Prostate gland (tissue), 2 donors: ENCODE measurements around the gene ATP12A. TPM values are rescaled to one million over a fixed set of nuclear protein-coding genes. Genes with fewer than 3 reads are reported as not detected.

Experiments used
- DNase-seq: peaks from one replicate; pipeline ENCODE4 v3.0.0-alpha.2; 2019; ENCODE audit warnings: low spot score
- H3K27ac ChIP-seq, 2 donors: fragments of 200-600 bp; sonication (generic); 2 replicates each; pipeline ENCODE4 v1.5.1; 2017 to 2019
- H3K27me3 ChIP-seq: fragments of 200-600 bp; sonication (generic); replicated peaks from 2 replicates; pipeline ENCODE4 v1.5.1; 2019; ENCODE audit not compliant: insufficient read depth
- H3K36me3 ChIP-seq, 2 donors: fragments of 200-600 bp; sonication (generic); 1 replicate in 1 of 2; 2 replicates in 1 of 2; pipeline versions ENCODE4 v1.5.1 to v1.8.1; 2017 to 2019
- H3K4me1 ChIP-seq: fragments of 200-600 bp; sonication (generic); replicated peaks from 2 replicates; pipeline ENCODE4 v1.5.1; 2019
- H3K4me3 ChIP-seq, 2 donors: fragments of 200-600 bp; sonication (generic); 2 replicates each; pipeline ENCODE4 v1.5.1; 2017 to 2019
- H3K9me3 ChIP-seq: fragments of 200-600 bp; sonication (generic); 2 replicates; pipeline ENCODE4 v1.5.1; 2017
- CTCF ChIP-seq, 4 experiments: fragments of 200-600 bp in 2 of 4; fragments of 450-650 bp in 2 of 4; sonication (generic) in 2 of 4; IDR thresholded peaks; 1 replicate in 3 of 4; 2 replicates in 1 of 4; pipeline ENCODE4 v1.5.1; 2016 to 2019; ENCODE audit warnings: antibody characterized with exemption in 4 of 4, mild to moderate bottlenecking in 2 of 4, moderate library complexity in 2 of 4
- POLR2A ChIP-seq: fragments of 450-650 bp; IDR thresholded peaks from one replicate; pipeline ENCODE4 v1.6.1; 2016; ENCODE audit warnings: antibody characterized with exemption, mild to moderate bottlenecking
- POLR2AphosphoS5 ChIP-seq: sonication (generic); formaldehyde crosslinking; IDR thresholded peaks from one replicate; pipeline ENCODE4 v1.6.1; 2017; ENCODE audit warnings: antibody characterized with exemption
- WGBS: methylation state at CpG from one replicate; pipeline ENCODE4 v1.1.5; 2018; 5-methylcytosine and 5-hydroxymethylcytosine counted together
- intact Hi-C: fragments of 100-400 bp; cut with DNase I; formaldehyde crosslinking; loops from one replicate; pipeline ENCODE4 v1.14.2; 2022
- total RNA-seq, 2 donors: library from RNA; depleted of rRNA; stranded (reverse); fragments of >200 nt; gene quantifications; one replicate each; pipeline ENCODE4 v1.1.0, GENCODE V29; 2016

ATP12A gene
- total RNA-seq, 2 donors from 2014 or later: 0.09 to 0.91 TPM

DNA sequence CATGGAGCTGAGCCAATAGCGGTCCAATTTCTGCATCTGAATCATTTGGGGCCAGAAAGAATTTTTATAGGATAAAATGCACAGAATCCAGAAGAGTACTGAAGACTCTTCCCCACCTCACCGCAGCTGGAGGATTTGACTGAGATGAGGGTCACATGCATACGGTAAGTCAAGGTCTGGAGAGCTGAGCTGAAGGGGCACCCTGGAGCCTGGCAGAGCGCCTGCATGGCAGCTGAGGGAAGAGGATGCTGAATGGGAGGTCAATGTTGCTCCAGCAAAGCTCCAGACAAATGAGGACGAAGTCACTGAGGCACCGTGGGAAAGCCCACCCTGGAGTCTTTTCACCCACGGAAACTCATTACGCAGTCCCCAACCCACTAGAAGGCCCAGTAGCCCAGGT is 43.4 kb upstream of the ATP12A start:
- DNase-seq: no peak
- Histone ChIP-seq H3K9me3 (no peaks in the 10 kb centered on the region), H3K4me3 (no peak overlapping the region), H3K27ac (no peak overlapping the region), H3K27me3 (no peaks in the 10 kb centered on the region), H3K36me3 (no peaks in the 10 kb centered on the region), H3K4me1 (no peaks in the 10 kb centered on the region)
- TF ChIP-seq CTCF (IDR thresholded peaks at IDR 0.05): no peak
- TF ChIP-seq POLR2A: no peak
- no peak for TF ChIP-seq POLR2AphosphoS5
- 94% methylated on average over 8 of the region's 8 CpGs for WGBS
- intact Hi-C loops: no loop called here

- 63% methylated on average over 23 of the region's 23 CpGs for WGBS
- H3K4me3 ChIP-seq: no peak overlapping the region
- no peaks in the 10 kb centered on the region for H3K9me3 ChIP-seq
- H3K27ac ChIP-seq: no peak overlapping the region
- DNase-seq: no peak
- intact Hi-C loops: no loop called here
- no peaks in the 10 kb centered on the region for H3K27me3 ChIP-seq
- no peaks in the 10 kb centered on the region for H3K4me1 ChIP-seq
- TF ChIP-seq POLR2AphosphoS5: no peak
- no peak for TF ChIP-seq POLR2A
- no peak for TF ChIP-seq CTCF (IDR thresholded peaks at IDR 0.05)
- H3K36me3 ChIP-seq: no peaks in the 10 kb centered on the region
These were observed 42.1 kb upstream of the ATP12A start for GRCh38 chr13:24638096-24638495.

DNA sequence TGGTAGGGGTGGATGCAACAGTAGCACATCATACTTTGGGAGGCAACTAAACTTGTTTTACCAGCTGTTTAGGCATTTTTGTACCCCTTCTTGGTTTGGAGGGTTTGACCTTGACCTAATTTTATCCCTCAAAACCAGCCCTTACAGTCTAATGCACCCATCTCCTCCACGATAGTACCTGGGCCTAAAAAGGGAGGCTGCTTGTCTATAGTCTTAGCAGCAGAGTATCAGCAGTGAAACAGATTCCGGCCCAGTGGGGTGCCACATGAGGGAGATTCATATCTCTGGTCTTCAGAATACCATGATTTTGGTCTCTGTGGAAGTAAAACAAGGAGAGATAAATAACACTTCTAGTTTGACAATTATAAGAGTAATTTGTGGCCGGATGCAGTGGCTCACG is 39.5 kb upstream of the ATP12A start:
- no peak overlapping the region for H3K4me3 ChIP-seq
- no peak overlapping the region for H3K27ac ChIP-seq
- no peaks in the 10 kb centered on the region for H3K36me3 ChIP-seq
- no peak for DNase-seq
- H3K27me3 ChIP-seq: no peaks in the 10 kb centered on the region
- TF ChIP-seq POLR2AphosphoS5: no peak
- TF ChIP-seq CTCF (IDR thresholded peaks at IDR 0.05): no peak
- TF ChIP-seq POLR2A: no peak
- intact Hi-C loops: no loop called here
- no peaks in the 10 kb centered on the region for H3K4me1 ChIP-seq
- 95% methylated on average over 4 of the region's 4 CpGs for WGBS
- no peaks in the 10 kb centered on the region for H3K9me3 ChIP-seq

DNA sequence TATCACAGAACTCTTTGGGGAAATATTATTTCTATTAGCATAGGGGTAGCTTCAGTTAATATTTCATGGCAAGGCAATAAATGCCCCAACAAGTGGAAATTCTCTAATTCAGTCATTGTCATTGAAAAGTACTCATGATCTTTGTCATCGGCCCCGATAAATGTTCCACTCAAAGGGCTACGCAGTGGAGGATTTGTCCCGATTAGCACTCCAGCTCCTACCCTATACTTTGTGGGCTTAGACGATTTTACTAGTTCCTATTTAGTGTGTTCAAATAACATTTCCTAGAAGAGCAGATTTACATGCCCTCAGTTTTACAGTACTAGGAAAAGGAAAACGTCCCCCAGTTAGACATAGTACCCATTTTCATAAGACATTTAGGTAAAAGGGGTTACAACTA is 38.0 kb upstream of the ATP12A start:
- no peaks in the 10 kb centered on the region for H3K9me3 ChIP-seq
- intact Hi-C loops: no loop called here

More for the DNA sequence above, 38.0 kb upstream of the ATP12A start:
- TF ChIP-seq POLR2AphosphoS5 (no peak), CTCF (IDR thresholded peaks at IDR 0.05) (no peak), POLR2A (no peak)
- H3K27me3 ChIP-seq: no peaks in the 10 kb centered on the region
- WGBS: 68% methylated on average over 6 of the region's 6 CpGs
- H3K4me1 ChIP-seq: no peaks in the 10 kb centered on the region
- no peaks in the 10 kb centered on the region for H3K36me3 ChIP-seq
- no peak overlapping the region for H3K27ac ChIP-seq
- no peak for DNase-seq
- H3K4me3 ChIP-seq: no peak overlapping the region
